KMS-11 (cell line): Measurements from ENCODE around the gene TAAR6.

Experiments used
- H2AFZ ChIP-seq: fragments of 200-600 bp; sonication (generic); 2 replicates; pipeline ENCODE4 v1.6.1; 2016; ENCODE audit warnings: antibody characterized with exemption, mixed run types, low read depth
- H3K27ac ChIP-seq: fragments of 200-600 bp; sonication (generic); 2 replicates; pipeline ENCODE4 v1.6.1; 2016; ENCODE audit warnings: mild to moderate bottlenecking, mixed run types
- H3K27me3 ChIP-seq: fragments of 200-600 bp; sonication (generic); 2 replicates; pipeline ENCODE4 v1.6.1; 2017; ENCODE audit warnings: mild to moderate bottlenecking, low read depth, mixed run types, moderate library complexity; ENCODE audit not compliant: insufficient read depth
- H3K36me3 ChIP-seq: fragments of 200-600 bp; sonication (generic); 2 replicates; pipeline ENCODE4 v1.6.1; 2017; ENCODE audit warnings: mild to moderate bottlenecking, mixed run types; ENCODE audit not compliant: insufficient read depth
- H3K4me1 ChIP-seq: fragments of 200-600 bp; sonication (generic); 2 replicates; pipeline ENCODE4 v1.6.1; 2016; ENCODE audit warnings: mild to moderate bottlenecking, low read depth, mixed run types; ENCODE audit not compliant: poor library complexity, severe bottlenecking
- H3K4me2 ChIP-seq: fragments of 200-600 bp; sonication (generic); 2 replicates; pipeline ENCODE4 v1.7.0; 2016; ENCODE audit warnings: mild to moderate bottlenecking, mixed run types
- H3K4me3 ChIP-seq: fragments of 200-600 bp; sonication (generic); IDR thresholded peaks from 2 replicates; pipeline ENCODE4 v1.6.1; 2017; ENCODE audit warnings: low read depth, low read length, mixed read lengths; ENCODE audit not compliant: insufficient read depth
- H3K79me2 ChIP-seq: fragments of 200-600 bp; sonication (generic); 2 replicates; pipeline ENCODE4 v1.6.1; 2016; ENCODE audit warnings: low read depth, mixed run types; ENCODE audit not compliant: insufficient read depth
- H3K9ac ChIP-seq: fragments of 200-600 bp; sonication (generic); 2 replicates; pipeline ENCODE4 v1.6.1; 2016; ENCODE audit warnings: mild to moderate bottlenecking, mixed run types
- H4K20me1 ChIP-seq: fragments of 200-600 bp; sonication (generic); 2 replicates; pipeline ENCODE4 v1.6.1; 2016; ENCODE audit warnings: mild to moderate bottlenecking, mixed run types; ENCODE audit not compliant: insufficient read depth
- CTCF ChIP-seq: fragments of 200-600 bp; sonication (generic); conservative IDR thresholded peaks from 2 replicates; pipeline ENCODE4 v1.6.1; 2017; ENCODE audit warnings: low read depth, mild to moderate bottlenecking, antibody characterized with exemption, low read length, moderate library complexity, mixed read lengths

The TAAR6 gene

DNA sequence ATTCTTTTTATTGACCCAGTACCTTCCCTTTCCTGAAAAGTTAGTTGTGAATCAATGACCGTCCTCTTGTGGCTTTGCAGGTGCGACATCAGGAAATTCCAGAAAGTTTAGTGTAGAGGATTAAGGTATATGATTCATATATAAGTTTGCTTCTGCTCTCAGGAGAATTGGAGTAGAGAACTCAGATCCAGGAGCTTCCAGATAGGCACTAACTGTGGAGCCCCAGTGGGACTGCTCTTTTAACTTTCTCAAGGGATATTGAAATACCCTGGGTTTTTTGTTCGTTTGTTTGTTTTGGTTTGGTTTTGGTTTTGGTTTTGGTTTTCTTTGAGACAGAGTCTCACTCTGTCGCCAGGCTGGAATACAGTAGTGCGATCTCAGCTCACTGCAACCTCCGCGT, 44.4 kb downstream of the TAAR6 start:
- H3K4me2 ChIP-seq, result no peak overlapping the region
- no peaks in the 10 kb centered on the region for H3K36me3 ChIP-seq
- H3K4me3 ChIP-seq, result no peak overlapping the region
- H3K27ac ChIP-seq, result no peak overlapping the region
- H3K9ac ChIP-seq, result no peak overlapping the region
- no peaks in the 10 kb centered on the region for H3K4me1 ChIP-seq
- H4K20me1 ChIP-seq, result no peaks in the 10 kb centered on the region
- H3K27me3 ChIP-seq, result no peaks in the 10 kb centered on the region
- no peak for TF ChIP-seq CTCF
- no peaks in the 10 kb centered on the region for H3K79me2 ChIP-seq
- H2AFZ ChIP-seq, result no peak overlapping the region

GRCh38 chr6:132616677-132617076, 46.6 kb downstream of the TAAR6 start:
- Histone ChIP-seq H3K4me2 (no peak overlapping the region), H4K20me1 (no peaks in the 10 kb centered on the region), H3K27ac (no peak overlapping the region), H2AFZ (no peak overlapping the region), H3K9ac (no peak overlapping the region), H3K79me2 (no peaks in the 10 kb centered on the region), H3K36me3 (no peaks in the 10 kb centered on the region), H3K4me3 (no peak overlapping the region), H3K4me1 (no peaks in the 10 kb centered on the region), H3K27me3 (no peaks in the 10 kb centered on the region)
- TF ChIP-seq CTCF, result no peak
